KMS-11 (cell line): ENCODE results near the gene ZNF408.
"Not testable (repeated sequence)": the region's sequence is repeated elsewhere in the genome, so short reads cannot be mapped to it uniquely, and the experiment has no call there.

ENCODE experiments used
- H2AFZ ChIP-seq: fragments of 200-600 bp; sonication (generic); 2 replicates; pipeline ENCODE4 v1.6.1; 2016; ENCODE audit warnings: antibody characterized with exemption, mixed run types, low read depth
- H3K27ac ChIP-seq: fragments of 200-600 bp; sonication (generic); 2 replicates; pipeline ENCODE4 v1.6.1; 2016; ENCODE audit warnings: mild to moderate bottlenecking, mixed run types
- H3K27me3 ChIP-seq: fragments of 200-600 bp; sonication (generic); 2 replicates; pipeline ENCODE4 v1.6.1; 2017; ENCODE audit warnings: mild to moderate bottlenecking, low read depth, mixed run types, moderate library complexity; ENCODE audit not compliant: insufficient read depth
- H3K36me3 ChIP-seq: fragments of 200-600 bp; sonication (generic); 2 replicates; pipeline ENCODE4 v1.6.1; 2017; ENCODE audit warnings: mild to moderate bottlenecking, mixed run types; ENCODE audit not compliant: insufficient read depth
- H3K4me1 ChIP-seq: fragments of 200-600 bp; sonication (generic); 2 replicates; pipeline ENCODE4 v1.6.1; 2016; ENCODE audit warnings: mild to moderate bottlenecking, low read depth, mixed run types; ENCODE audit not compliant: poor library complexity, severe bottlenecking
- H3K4me2 ChIP-seq: fragments of 200-600 bp; sonication (generic); 2 replicates; pipeline ENCODE4 v1.7.0; 2016; ENCODE audit warnings: mild to moderate bottlenecking, mixed run types
- H3K4me3 ChIP-seq: fragments of 200-600 bp; sonication (generic); IDR thresholded peaks from 2 replicates; pipeline ENCODE4 v1.6.1; 2017; ENCODE audit warnings: low read depth, low read length, mixed read lengths; ENCODE audit not compliant: insufficient read depth
- H3K79me2 ChIP-seq: fragments of 200-600 bp; sonication (generic); 2 replicates; pipeline ENCODE4 v1.6.1; 2016; ENCODE audit warnings: low read depth, mixed run types; ENCODE audit not compliant: insufficient read depth
- H3K9ac ChIP-seq: fragments of 200-600 bp; sonication (generic); 2 replicates; pipeline ENCODE4 v1.6.1; 2016; ENCODE audit warnings: mild to moderate bottlenecking, mixed run types
- H4K20me1 ChIP-seq: fragments of 200-600 bp; sonication (generic); 2 replicates; pipeline ENCODE4 v1.6.1; 2016; ENCODE audit warnings: mild to moderate bottlenecking, mixed run types; ENCODE audit not compliant: insufficient read depth
- TF ChIP-seq, protein P1 (sequence below): fragments of 200-600 bp; sonication (generic); conservative IDR thresholded peaks from 2 replicates; pipeline ENCODE4 v1.6.1; 2017; ENCODE audit warnings: low read depth, mild to moderate bottlenecking, antibody characterized with exemption, low read length, moderate library complexity, mixed read lengths

ZNF408 gene

GRCh38 chr11:46668480-46669085 is 32.2 kb upstream of the ZNF408 start:
- no peaks in the 10 kb centered on the region for H3K27me3 ChIP-seq
- no peaks in the 10 kb centered on the region for H3K79me2 ChIP-seq
- peak overlapping the region; percentile 74 for H3K27ac ChIP-seq
- H4K20me1 ChIP-seq: no peaks in the 10 kb centered on the region
- H2AFZ ChIP-seq: no peak overlapping the region
- H3K9ac ChIP-seq: peak overlapping the region; percentile 6; the same call in 1 of the 2 replicates
- no peaks in the 10 kb centered on the region for H3K36me3 ChIP-seq
- peaks cover 75% of the 10 kb centered on the region for H3K4me1 ChIP-seq
- H3K4me2 ChIP-seq: peak overlapping the region; percentile 67
- TF ChIP-seq, protein P1, sequence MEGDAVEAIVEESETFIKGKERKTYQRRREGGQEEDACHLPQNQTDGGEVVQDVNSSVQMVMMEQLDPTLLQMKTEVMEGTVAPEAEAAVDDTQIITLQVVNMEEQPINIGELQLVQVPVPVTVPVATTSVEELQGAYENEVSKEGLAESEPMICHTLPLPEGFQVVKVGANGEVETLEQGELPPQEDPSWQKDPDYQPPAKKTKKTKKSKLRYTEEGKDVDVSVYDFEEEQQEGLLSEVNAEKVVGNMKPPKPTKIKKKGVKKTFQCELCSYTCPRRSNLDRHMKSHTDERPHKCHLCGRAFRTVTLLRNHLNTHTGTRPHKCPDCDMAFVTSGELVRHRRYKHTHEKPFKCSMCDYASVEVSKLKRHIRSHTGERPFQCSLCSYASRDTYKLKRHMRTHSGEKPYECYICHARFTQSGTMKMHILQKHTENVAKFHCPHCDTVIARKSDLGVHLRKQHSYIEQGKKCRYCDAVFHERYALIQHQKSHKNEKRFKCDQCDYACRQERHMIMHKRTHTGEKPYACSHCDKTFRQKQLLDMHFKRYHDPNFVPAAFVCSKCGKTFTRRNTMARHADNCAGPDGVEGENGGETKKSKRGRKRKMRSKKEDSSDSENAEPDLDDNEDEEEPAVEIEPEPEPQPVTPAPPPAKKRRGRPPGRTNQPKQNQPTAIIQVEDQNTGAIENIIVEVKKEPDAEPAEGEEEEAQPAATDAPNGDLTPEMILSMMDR: no peak
- H3K4me3 ChIP-seq: no peak overlapping the region

DNA sequence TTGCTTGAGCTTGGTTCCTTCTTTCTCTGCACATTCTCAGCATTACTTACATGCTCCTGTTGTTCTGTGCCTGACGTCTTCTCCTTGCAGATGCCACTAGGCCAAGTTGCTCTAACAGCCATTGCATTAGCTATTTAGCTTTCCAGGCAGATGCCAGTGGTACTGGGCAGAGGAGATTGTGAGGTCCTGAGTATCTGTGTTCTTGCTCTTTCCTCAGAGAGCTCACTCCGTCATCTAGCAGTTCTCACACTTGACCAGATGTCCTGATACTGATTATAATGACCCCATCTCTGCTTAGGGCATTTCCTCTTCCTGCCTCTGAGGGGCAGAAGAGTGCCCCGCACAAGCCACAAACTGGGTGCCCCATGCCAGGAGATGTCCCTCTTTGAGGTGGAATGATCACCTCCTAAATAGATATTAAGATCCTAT is 31.1 kb upstream of the ZNF408 start:
- Histone ChIP-seq H4K20me1 (no peaks in the 10 kb centered on the region), H3K79me2 (no peaks in the 10 kb centered on the region), H3K4me3 (no peak overlapping the region), H3K27ac (no peak overlapping the region; the same call in 1 of the 2 replicates), H3K36me3 (no peaks in the 10 kb centered on the region), H2AFZ (no peak overlapping the region), H3K27me3 (no peaks in the 10 kb centered on the region), H3K4me1 (peaks cover 82% of the 10 kb centered on the region), H3K9ac (no peak overlapping the region), H3K4me2 (peak overlapping the region; percentile 68; the same call in 1 of the 2 replicates)
- TF ChIP-seq, protein P1: peak; percentile 15

GRCh38 chr11:46670521-46670920 is 30.3 kb upstream of the ZNF408 start:
- H4K20me1 ChIP-seq, H2AFZ ChIP-seq, H3K36me3 ChIP-seq, H3K4me3 ChIP-seq, H3K27me3 ChIP-seq, H3K9ac ChIP-seq, H3K79me2 ChIP-seq: not testable (repeated sequence)
- peak overlapping the region; percentile 68 for H3K4me2 ChIP-seq
- H3K4me1 ChIP-seq: peaks cover 83% of the 10 kb centered on the region
- H3K27ac ChIP-seq: peak overlapping the region; percentile 55

DNA sequence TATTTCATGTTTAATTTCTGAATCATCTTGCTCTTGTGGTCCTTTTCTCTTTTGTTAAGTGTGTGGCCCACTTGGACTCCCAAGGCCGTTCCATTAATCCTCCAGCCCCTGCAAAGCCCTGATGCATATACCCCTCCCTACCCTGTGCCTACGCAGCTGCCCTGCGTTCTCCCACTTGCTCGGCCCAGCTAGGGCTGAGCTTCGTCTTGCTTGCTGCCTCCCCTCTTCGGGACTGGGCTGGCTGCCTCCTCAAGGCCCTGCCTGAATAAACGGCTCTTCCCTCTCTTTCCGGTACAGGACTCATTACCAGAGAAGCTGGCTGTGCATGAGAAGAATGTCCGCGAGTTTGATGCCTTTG is 28.9 kb upstream of the ZNF408 start:
- H3K4me1 ChIP-seq: peaks cover 69% of the 10 kb centered on the region
- no peak overlapping the region for H3K4me3 ChIP-seq
- no peaks in the 10 kb centered on the region for H3K27me3 ChIP-seq
- TF ChIP-seq, protein P1: no peak
- H3K27ac ChIP-seq: peak overlapping the region; percentile 55
- H3K79me2 ChIP-seq: no peaks in the 10 kb centered on the region
- H2AFZ ChIP-seq: no peak overlapping the region
- H4K20me1 ChIP-seq: no peaks in the 10 kb centered on the region
- peak overlapping the region; percentile 68 for H3K4me2 ChIP-seq
- H3K36me3 ChIP-seq: no peaks in the 10 kb centered on the region
- no peak overlapping the region for H3K9ac ChIP-seq

GRCh38 chr11:46672381-46672839 is 28.4 kb upstream of the ZNF408 start:
- H3K27me3 ChIP-seq: no peaks in the 10 kb centered on the region
- peak overlapping the region; percentile 68; the same call in 1 of the 2 replicates for H3K4me2 ChIP-seq
- peaks cover 64% of the 10 kb centered on the region for H3K4me1 ChIP-seq
- no peaks in the 10 kb centered on the region for H3K79me2 ChIP-seq
- H3K9ac ChIP-seq: no peak overlapping the region
- no peaks in the 10 kb centered on the region for H4K20me1 ChIP-seq
- no peak overlapping the region for H3K4me3 ChIP-seq
- H2AFZ ChIP-seq: no peak overlapping the region
- TF ChIP-seq, protein P1: no peak
- no peak overlapping the region; the same call in 1 of the 2 replicates for H3K27ac ChIP-seq
- no peaks in the 10 kb centered on the region for H3K36me3 ChIP-seq
